Measurements from ENCODE around the gene FOSL1.

GRCh38 chr11:65859812-65860277, 40.3 kb downstream of the FOSL1 start:
- no peak for TF ChIP-seq POLR2A (IDR thresholded peaks at IDR 0.05; ENCODE audit: extremely low read depth, insufficient read length)
- no peak for TF ChIP-seq CTCF (IDR thresholded peaks at IDR 0.05; ENCODE audit: low read depth, low read length)
- TF ChIP-seq MAX (IDR thresholded peaks at IDR 0.05; ENCODE audit: low read depth, low read length), result no peak
- TF ChIP-seq MYC (IDR thresholded peaks at IDR 0.05; ENCODE audit: low read depth, low read length), result no peak
